GM19395 (cell line): ENCODE data around the gene SPPL2A.

Experiments
- ATAC-seq: cut with Tn5 transposase; IDR thresholded peaks from one replicate; pipeline ENCODE4 v1.9.1; 2021; ENCODE audit warnings: mild to moderate bottlenecking, moderate library complexity; ENCODE audit not compliant: unreplicated experiment

The SPPL2A gene

DNA sequence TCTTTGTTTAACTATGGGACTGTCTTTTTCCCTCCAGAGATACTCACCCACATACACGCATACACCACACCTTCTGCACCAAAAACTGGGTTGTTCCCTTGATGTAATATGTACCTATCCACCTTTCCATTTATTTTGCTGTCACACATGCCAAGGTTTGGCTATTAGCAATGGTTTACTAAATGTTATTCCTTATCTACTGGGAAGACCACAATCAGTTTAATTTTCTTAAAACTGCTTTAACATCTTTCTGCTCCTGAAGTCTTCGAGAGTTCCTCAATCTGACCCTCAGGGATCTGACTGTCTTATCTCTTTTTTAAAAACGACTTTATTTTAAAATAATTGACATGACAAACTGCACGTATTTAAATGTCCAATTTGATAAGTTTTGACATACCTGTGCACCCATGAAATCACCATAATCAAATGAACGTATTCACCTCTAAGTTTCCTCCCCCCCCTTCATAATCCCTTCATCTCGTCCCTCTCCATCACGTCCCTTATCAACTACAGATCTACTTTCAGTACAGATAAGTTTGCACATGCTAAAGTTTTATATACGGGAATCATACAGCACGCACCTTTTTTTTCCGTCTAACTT lies 78.1 kb downstream of the SPPL2A start:
- ATAC-seq = no peak

DNA sequence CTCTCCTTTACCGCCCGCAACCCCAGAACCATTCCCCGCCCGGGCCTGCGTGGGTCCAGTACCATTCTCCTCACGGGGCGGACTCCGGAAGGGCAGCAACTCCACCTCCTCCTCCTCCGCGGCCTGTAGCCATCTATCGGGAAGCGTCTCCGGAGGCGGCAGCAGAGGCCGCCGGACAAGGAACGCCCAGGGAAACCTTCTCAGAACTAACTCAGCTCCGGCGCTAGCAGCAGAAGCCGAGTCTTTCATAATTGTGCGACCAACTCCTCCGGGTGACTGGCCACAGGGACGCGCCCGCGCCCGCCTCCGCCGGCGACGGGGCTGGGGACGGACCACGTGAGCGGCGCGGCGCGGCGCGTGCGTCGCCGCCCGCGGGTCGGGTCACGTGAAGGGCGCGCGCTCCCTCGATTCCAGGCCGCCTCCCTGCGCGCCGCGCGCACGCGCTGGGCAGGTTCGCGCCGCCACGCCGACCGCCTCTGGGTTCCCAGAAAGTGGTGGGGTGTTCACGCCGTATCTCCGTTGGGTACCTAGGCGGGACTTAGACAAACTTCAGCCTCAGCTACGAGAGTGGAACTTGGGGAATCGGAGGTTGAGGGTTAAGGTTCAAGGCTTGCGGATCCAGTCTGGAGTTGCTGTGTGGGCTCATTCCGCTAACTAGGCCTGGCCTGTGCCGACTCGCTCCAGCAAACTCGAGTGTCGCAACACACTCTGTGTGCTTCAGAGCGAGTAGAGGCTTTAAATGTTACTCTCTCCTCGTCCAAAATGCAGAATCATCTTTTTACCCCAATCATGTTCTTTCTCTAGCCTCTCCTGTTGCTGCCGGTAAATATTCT lies 78.8 kb downstream of the SPPL2A start, which contains the start of gene TRPM7:
Gene TRPM7 (minus strand): TSS at position 329 of the 833 bp plus-strand sequence. CDS start 264 bp downstream, at position 65.
- ATAC-seq = peak; percentile 77

DNA sequence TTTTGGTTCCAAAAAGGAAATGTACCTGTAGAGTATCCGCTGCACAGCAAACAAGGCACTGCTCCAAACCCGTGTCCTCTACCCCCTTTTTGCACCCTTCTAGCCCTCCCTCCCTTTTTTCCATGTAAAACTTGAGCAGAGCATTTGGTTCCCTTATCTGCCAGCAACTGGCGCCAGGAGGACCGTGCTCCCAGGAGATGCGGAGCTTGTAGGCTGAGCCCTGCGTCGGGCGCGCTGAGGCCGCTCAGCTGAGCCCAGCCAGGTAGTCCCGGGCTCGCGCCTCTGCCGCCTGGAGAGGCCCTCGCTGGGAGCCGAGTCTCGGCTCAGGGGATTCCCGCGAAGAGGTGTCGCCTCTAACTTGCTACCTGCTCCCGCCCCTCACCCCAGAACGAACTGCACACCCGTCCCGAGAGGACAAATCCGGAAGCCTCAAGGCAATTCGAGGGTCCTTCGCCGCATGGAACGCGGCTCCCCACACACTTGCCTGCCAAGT lies 79.5 kb downstream of the SPPL2A start:
- ATAC-seq = peak; percentile 66

DNA sequence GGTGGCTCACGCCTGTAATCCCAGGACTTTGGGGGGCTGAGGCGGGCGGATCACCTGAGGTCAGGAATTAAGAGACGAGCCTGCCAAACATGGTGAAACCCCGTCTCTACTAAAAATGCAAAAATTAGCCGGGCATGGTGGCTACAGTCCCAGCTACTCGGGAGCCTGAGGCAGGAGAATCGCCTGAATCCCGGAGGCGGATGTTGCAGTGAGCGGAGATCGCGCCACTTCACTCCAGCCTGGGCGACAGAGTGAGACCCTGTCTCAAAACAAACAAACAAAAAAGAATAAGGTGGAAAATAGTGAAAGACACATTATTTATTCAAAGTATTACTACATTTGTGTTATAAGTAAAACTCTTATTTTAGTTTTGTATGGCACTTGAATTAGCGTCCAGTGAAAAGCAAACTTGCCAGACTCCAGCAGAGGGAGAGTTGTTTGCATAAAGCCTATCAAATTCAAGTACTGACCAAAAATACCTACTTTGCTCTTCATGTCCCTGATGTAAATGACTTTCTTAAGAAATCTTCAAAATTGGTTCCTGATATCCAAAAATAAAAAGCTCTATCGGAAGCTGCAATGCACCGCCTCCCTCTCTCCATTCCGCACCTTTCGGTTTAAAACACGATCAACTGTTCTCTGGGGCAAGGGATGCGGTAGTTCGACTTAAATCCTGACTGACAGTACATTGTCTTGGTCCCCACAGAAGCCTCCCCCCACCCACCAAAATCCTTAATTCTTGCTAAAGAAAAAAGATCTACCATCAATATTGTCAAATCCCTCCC lies 80.1 kb downstream of the SPPL2A start:
- no peak for ATAC-seq

DNA sequence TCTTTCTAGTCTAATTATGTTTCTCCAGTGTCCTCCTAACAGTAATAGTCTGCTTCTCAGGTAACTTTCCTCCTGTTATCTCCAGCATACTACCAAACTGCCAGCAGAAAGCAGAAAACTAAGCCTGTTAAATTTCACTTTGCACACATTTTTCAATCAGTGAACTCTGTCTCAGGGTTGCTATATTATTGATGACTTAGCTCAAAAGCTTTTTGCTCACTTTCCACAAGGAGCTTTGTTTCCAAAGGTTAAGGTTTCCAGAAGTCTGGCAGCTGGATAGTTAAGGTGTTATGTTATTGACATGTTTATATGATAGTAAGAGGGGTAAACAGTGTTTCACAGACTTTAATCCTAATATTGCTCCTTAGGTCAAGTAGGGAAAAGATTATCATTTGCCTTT lies 84.0 kb downstream of the SPPL2A start:
- no peak for ATAC-seq

DNA sequence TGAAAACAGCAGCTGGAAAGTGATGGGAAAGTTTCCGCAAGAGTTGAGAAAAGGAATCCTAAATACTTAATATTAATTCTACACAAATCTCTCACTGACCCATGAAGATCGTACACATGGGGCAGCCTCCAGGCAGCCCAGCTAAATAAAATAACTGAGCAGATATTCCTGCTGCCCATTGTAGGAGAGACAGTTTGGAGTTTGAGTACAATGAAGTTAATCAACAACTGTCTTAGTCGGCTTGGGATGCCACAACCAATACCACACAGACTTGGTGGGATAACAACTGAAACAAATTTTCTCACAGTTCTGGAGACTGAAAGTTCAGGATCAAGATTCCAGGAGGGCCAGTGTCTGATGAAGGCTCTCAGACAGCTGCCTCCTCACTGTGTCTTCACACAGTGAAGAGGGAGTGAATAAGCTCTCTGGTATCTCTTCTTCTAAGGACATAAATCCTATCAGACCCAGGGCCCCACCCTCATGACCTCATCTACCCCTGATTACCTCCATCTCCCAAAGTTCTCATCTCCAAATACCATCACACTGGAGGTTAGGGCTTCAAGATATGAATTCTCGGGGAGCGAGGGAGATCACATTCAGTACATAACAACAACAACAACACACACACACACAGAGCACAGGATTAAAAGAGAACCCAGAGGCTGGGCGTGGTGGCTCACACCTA lies 88.6 kb downstream of the SPPL2A start:
- ATAC-seq = no peak

DNA sequence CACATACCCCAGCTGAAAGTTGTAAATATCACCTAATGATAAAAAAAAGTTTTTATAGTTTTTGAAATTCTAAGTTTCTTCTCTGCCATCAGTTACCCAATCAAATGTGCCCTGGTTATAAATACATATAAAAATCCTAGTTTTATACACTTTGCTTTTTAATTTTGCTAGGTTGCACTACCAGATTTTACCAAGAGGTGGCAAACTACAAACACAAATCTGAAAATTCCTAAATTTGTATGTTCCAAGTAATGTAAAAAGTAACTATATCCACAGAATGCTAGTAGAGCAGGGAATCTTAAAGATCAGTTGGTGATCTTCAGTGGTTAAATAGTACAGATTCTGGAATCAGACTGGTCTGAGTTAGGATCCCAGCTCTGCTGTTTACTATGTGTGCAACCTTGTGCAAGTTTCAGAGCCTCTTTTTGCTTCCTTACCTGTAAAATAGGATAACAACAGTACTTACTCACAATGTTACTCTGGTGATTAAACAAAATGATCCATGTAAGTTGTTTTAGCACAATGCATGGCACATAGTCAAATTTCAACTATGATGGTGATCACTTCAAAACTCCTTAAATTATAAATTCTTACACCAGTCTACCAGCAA lies 89.9 kb downstream of the SPPL2A start:
- no peak for ATAC-seq

DNA sequence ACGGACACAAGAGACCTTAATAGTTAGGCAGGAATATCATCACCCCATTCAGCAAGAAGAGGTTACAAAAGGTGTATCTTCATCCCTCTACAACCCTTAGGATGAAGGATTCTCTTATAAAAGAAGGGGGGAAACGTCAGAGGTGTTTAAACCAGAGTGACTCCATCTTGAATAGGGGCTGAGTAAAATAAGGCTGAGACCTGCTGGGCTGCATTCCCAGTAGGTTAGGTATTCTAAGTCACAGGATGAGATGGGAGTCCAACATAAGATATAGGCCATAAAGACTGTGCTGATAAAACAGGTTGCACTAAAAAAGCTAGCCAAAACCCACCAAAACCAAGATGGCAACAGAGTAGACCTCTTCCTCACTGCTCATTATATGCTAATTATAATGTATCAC lies 95.4 kb downstream of the SPPL2A start:
- no peak for ATAC-seq

DNA sequence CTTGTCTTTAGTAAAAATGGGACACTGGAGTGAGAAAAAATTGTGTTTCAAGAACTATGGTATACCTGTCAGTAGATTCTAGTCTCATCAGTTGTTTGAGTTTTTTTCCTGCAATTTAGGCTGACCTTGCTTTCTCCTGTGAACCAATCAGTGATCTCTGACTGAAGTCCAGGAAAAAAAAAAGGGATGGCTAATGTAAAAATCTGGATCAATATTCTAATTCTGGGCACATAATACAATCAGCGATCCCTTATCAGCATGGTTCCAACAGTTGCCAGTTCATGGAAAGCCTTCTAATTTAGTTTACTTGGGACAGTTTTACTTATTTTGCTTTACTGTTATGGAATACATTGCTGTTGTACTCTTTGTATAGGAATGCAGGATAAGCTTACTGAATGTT lies 95.9 kb downstream of the SPPL2A start:
- no peak for ATAC-seq

DNA sequence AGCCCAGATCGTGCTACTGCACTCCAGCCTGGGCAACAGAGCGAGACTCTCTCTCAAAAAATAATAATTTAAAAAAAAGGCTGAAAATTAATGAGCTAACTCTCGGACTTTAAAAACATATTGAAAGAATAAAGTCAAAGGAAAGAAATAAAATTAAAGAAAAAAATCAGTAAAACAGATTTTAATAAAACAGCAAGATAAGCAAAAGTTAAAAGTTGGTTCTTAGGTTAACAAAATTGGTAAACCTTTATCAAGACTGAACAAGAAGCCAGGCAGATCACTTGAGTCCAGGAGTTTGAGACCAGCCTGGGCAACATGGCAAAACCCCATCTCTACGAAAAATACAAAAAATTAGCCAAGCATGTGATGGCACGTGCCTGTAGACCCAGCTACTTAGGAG lies 99.6 kb downstream of the SPPL2A start:
- ATAC-seq = no peak

DNA sequence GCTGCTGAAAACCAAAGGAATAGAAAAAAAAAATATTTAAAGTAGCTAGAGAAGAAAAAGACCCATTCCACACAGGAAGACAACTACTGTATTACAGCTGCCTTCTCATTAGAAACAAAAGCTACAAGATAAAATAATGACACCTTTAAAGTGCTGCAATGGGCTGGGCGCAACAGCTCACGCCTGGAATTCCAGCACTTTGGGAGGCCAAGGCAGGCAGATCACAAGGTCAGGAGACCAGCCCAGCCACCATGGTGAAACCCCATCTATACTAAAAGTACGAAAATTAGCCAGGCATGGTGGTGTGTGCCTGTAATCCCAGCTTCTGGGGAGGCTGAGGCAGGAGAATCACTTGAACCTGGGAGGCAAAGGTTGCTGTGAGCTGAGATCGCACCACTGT lies 110.0 kb downstream of the SPPL2A start:
- ATAC-seq = no peak

DNA sequence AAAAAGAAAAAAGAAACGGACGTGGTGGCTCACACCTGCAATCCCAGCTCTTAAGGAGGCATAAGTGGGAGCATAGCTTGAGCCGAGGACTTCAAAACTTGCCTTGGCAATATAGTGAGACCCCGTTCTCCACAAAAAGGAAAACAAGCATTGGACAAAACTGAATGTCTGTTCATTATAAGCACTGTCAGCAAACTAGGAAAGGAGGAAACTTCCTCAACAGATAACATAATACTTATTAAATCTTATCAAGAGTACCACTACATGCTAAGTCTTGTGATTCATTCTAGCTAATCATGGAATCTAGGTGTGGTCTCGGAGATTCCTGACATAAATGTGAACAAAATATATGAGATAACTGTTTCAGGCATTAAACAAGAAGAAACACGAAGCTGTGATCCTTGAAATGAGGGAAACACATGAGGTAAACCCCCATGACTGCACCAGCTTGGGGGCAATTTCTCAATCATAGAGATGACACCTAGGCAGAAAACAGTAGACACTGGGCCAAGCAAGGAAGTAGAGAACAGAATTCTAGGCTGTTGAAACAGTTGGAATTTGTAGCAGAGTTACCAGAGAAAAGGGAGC lies 112.3 kb downstream of the SPPL2A start:
- no peak for ATAC-seq

DNA sequence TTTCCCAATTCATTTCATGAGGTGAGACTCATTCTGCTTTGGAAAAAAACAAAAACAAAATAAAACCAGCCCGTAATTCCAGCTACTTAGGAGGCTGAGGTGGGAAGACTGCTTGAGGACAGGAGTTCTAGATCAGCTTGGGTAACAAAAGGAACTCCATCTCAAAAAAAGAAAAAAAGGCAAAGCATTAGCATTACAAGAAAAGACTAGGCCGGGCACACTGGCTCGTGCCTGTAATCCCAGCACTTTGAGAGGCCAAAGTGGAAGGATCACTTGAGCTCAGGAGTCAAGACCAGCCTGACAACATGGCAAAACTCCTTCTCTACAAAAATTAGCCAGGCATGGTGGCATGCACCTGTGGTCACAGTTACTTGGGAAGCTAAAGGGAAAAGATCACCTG lies 112.8 kb downstream of the SPPL2A start:
- no peak for ATAC-seq
